IMR-90 (cell line): ENCODE data around the gene PRMT2. TPM values are rescaled to one million over a fixed set of nuclear protein-coding genes. Genes with fewer than 3 reads are reported as not detected.

ENCODE experiments used
- ATAC-seq: fragments of 200-7000 bp; cut with Tn5 transposase; 2 replicates; pipeline ENCODE4 v1.9.1; 2020; ENCODE audit warnings: low read depth, mild to moderate bottlenecking, moderate library complexity
- BruUV-seq: library from RNA; stranded (reverse); fragments of 400-500 nt; replicated peaks from 2 replicates; lab custom pipeline; 2021; lab: Mats Ljungman, UMichigan
- CTCF ChIA-PET: fragments of 300-600 bp; formaldehyde crosslinking; extraction: SDS; loops from one replicate; lab custom pipeline; 2021; ENCODE audit warnings: antibody characterized with exemption; lab: Yijun Ruan, JAX
- POLR2A ChIA-PET: fragments of 300-600 bp; sonication (Branson Sonifier 250); formaldehyde crosslinking; loops from one replicate; lab custom pipeline; 2022; ENCODE audit warnings: antibody characterized with exemption; ENCODE audit not compliant: unreplicated experiment; lab: Charles Lee
- DNase-seq: peaks from one replicate; pipeline ENCODE4 v3.0.0; 2013
- H2AFZ ChIP-seq: replicated peaks from 2 replicates; pipeline ENCODE3; 2013; ENCODE audit warnings: low read length, mild to moderate bottlenecking; ENCODE audit not compliant: poor library complexity
- H2AK5ac ChIP-seq: 2 replicates; pipeline ENCODE4 v1.6.1; 2013; ENCODE audit warnings: low read depth, low read length, inconsistent platforms
- H2AK9ac ChIP-seq: replicated peaks from 2 replicates; pipeline ENCODE3; 2013; ENCODE audit warnings: mild to moderate bottlenecking, low read depth, low read length, moderate library complexity; ENCODE audit not compliant: poor library complexity
- H2BK120ac ChIP-seq: 2 replicates; pipeline ENCODE4 v1.6.1; 2013; ENCODE audit warnings: low read depth, low read length, inconsistent platforms
- H2BK15ac ChIP-seq: 3 replicates; pipeline ENCODE4 v1.6.1; 2013; ENCODE audit warnings: low read depth, low read length, inconsistent platforms
- H2BK20ac ChIP-seq: 2 replicates; pipeline ENCODE4 v1.6.1; 2013; ENCODE audit warnings: low read depth, mild to moderate bottlenecking, inconsistent platforms, low read length, moderate library complexity
- H2BK5ac ChIP-seq: 2 replicates; pipeline ENCODE4 v1.6.1; 2013; ENCODE audit warnings: mild to moderate bottlenecking, low read depth, low read length, inconsistent platforms; ENCODE audit not compliant: poor library complexity, severe bottlenecking
- H3K14ac ChIP-seq: replicated peaks from 2 replicates; pipeline ENCODE4 v1.6.1; 2013; ENCODE audit warnings: low read depth, low read length, inconsistent platforms
- H3K18ac ChIP-seq: 2 replicates; pipeline ENCODE4 v1.6.1; 2013; ENCODE audit warnings: low read depth, low read length, control low read depth
- H3K23ac ChIP-seq: 2 replicates; pipeline ENCODE4 v1.6.1; 2013; ENCODE audit warnings: low read depth, low read length, inconsistent platforms
- H3K27ac ChIP-seq: 2 replicates; pipeline ENCODE4 v1.5.1; 2013; ENCODE audit warnings: mild to moderate bottlenecking, control low read depth, low read length; ENCODE audit not compliant: insufficient read depth
- H3K27me3 ChIP-seq: 2 replicates; pipeline ENCODE4 v1.6.1; 2013; ENCODE audit warnings: low read length; ENCODE audit not compliant: control insufficient read depth, insufficient read depth
- H3K36me3 ChIP-seq: 2 replicates; pipeline ENCODE4 v1.6.1; 2013; ENCODE audit warnings: low read length, mixed read lengths; ENCODE audit not compliant: control insufficient read depth, insufficient read depth
- H3K4ac ChIP-seq: 2 replicates; pipeline ENCODE4 v1.6.1; 2013; ENCODE audit warnings: low read depth, low read length, inconsistent platforms
- H3K4me1 ChIP-seq: 2 replicates; pipeline ENCODE4 v1.6.1; 2013; ENCODE audit warnings: low read length, mixed read lengths; ENCODE audit not compliant: control insufficient read depth, insufficient read depth
- H3K4me2 ChIP-seq: 2 replicates; pipeline ENCODE4 v1.6.1; 2013; ENCODE audit warnings: low read depth, mild to moderate bottlenecking, control low read depth, low read length, moderate library complexity
- H3K4me3 ChIP-seq: 2 replicates; pipeline ENCODE4 v1.5.1; 2013; ENCODE audit warnings: low read depth, mild to moderate bottlenecking, control low read depth, low read length, moderate library complexity; ENCODE audit not compliant: insufficient read depth
- H3K56ac ChIP-seq: 2 replicates; pipeline ENCODE4 v1.6.1; 2013; ENCODE audit warnings: low read length, inconsistent platforms; ENCODE audit not compliant: insufficient read depth; ENCODE audit errors: extremely low read depth
- H3K79me1 ChIP-seq, 2 experiments: 2 replicates each; pipeline ENCODE4 v1.6.1; 2013; ENCODE audit warnings: low read length in 2 of 2, inconsistent platforms in 1 of 2, low read depth in 1 of 2
- H3K9ac ChIP-seq: 2 replicates; pipeline ENCODE4 v1.6.1; 2013; ENCODE audit warnings: low read depth, low read length, control low read depth
- H3K9me1 ChIP-seq: 2 replicates; pipeline ENCODE4 v1.6.1; 2013; ENCODE audit warnings: low read length, inconsistent platforms; ENCODE audit not compliant: insufficient read depth
- H3K9me3 ChIP-seq: 2 replicates; pipeline ENCODE4 v1.6.1; 2013; ENCODE audit warnings: low read length; ENCODE audit not compliant: control insufficient read depth, insufficient read depth
- H4K20me1 ChIP-seq: 2 replicates; pipeline ENCODE4 v1.6.1; 2013; ENCODE audit warnings: low read length, inconsistent platforms; ENCODE audit not compliant: insufficient read depth
- H4K5ac ChIP-seq: 2 replicates; pipeline ENCODE4 v1.6.1; 2013; ENCODE audit warnings: mild to moderate bottlenecking, low read depth, low read length, control low read depth
- H4K8ac ChIP-seq, 2 experiments: 2 replicates each; pipeline ENCODE4 v1.6.1; 2013; ENCODE audit warnings: low read depth in 2 of 2, low read length in 2 of 2, control low read depth in 1 of 2, inconsistent platforms in 1 of 2
- H4K91ac ChIP-seq: 2 replicates; pipeline ENCODE4 v1.6.1; 2013; ENCODE audit warnings: low read depth, low read length, inconsistent platforms; ENCODE audit not compliant: insufficient read depth
- CTCF ChIP-seq: conservative IDR thresholded peaks from 2 replicates; pipeline ENCODE4 v1.5.1; 2012; ENCODE audit warnings: mild to moderate bottlenecking, low read depth, low read length, improper control_type of control experiment
- FOS ChIP-seq: fragments of 150-350 bp; IDR thresholded peaks from 2 replicates; pipeline ENCODE4 v1.6.1; 2016; ENCODE audit warnings: low read depth, low read length
- NFE2L2 ChIP-seq: fragments of 150-350 bp; IDR thresholded peaks from 2 replicates; pipeline ENCODE4 v1.6.1; 2016; ENCODE audit warnings: low read depth, mild to moderate bottlenecking, low read length
- RAD21 ChIP-seq: IDR thresholded peaks from 2 replicates; pipeline ENCODE4 v1.6.1; 2012; ENCODE audit warnings: low read length, improper control_type of control experiment
- RFX5 ChIP-seq: IDR thresholded peaks from 2 replicates; pipeline ENCODE4 v1.8.0; 2012; ENCODE audit warnings: low read depth, mild to moderate bottlenecking, low read length, moderate library complexity
- SMC3 ChIP-seq: fragments of 150-350 bp; IDR thresholded peaks from 2 replicates; pipeline ENCODE4 v1.6.1; 2016; ENCODE audit warnings: low read depth, mild to moderate bottlenecking, antibody characterized with exemption, low read length, moderate library complexity
- WGBS, 2 experiments: methylation state at CpG; one replicate each; pipeline versions ENCODE4 v1.1.5 to v1.1.7; 2013; ENCODE audit warnings: missing lambda C conversion rate in 2 of 2; ENCODE audit not compliant: insufficient read length in 1 of 2; ENCODE audit errors: extremely low coverage in 2 of 2; 5-methylcytosine and 5-hydroxymethylcytosine counted together
- dilution Hi-C: fragments of 300-500 bp; cut with HindIII; formaldehyde crosslinking; loops from one replicate; pipeline ENCODE4 v1.14.3; 2018; ENCODE audit warnings: low sequenced_read_pairs; ENCODE audit not compliant: unreplicated experiment
- in situ Hi-C: fragments of 300-500 bp; cut with MboI; formaldehyde crosslinking; loops from 3 replicates; pipeline ENCODE4 v1.14.3; 2019; ENCODE audit warnings: low sequenced_read_pairs, inconsistent platforms, mixed read lengths
- intact Hi-C: fragments of 100-400 bp; cut with micrococcal nuclease; formaldehyde crosslinking; loops from 2 replicates; pipeline ENCODE4 v1.10.0; 2022
- polyA plus RNA-seq, 3 experiments: library from polyadenylated mRNA; depleted of rRNA; stranded (reverse); fragments of >200 nt; gene quantifications; 2 replicates each; pipeline ENCODE4 v1.2.3, GENCODE V29; 2012; ENCODE audit warnings: low replicate concordance in 1 of 3
- total RNA-seq: library from RNA; depleted of rRNA; stranded (reverse); fragments of >200 nt; gene quantifications from 2 replicates; pipeline ENCODE4 v1.2.3, GENCODE V29; 2012

Gene PRMT2
- total and polyA plus RNA-seq, 2 of the 4 experiments (the other 2 are of a cell fraction) = 126 to 159 TPM

DNA sequence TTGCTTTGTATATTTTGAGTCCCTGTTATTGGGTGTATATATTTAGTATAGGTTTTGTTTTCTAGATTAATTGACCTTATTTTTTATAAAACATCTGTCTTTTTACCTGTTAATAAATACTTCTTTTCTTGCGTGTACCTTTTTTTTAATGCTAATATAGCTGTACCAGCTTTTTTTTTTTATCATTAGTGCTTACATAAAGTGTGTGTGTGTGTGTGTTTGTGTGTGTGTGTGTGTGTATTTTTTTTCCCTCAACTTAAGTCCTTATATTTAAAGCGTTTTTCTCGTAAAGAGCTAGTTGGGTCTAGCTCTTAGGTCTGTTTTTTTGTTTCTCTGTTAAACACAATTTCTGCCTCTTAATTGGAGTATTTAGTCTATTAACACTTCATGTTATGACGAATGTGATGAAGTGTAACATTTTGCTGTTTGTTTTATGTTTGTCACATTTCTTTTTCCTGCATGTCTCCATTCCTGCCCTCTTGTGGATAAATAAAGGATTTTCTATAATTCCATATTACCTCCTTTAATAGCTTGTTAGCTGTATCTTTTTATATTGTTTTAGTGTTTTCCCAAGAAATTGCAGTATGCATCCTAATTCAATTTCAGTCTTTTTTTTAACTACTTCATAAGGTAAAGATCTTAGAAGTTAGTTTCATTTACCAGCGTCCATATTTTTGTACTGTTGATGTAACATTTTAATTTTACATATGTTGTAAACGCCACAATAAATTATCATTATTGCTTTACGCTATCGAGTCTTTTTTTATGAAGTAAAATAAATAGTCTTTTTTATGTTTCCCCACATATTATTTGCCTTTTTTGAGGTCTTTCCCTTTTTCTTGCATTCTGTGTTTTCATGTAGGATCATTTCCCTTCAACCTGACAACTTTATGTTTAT, 4.3 kb downstream of the PRMT2 start:
- ChIA-PET CTCF (interaction anchor here (0.6 to 1.2 kb wide), 6 partner anchors 11 to 232 kb away, joined by 3 to 4 read pairs (median 3); no protein-coding TSS in a partner anchor), POLR2A (no interaction called here)
- DNase-seq = peak; percentile 16
- no peak overlapping the region for H3K18ac ChIP-seq
- no peak overlapping the region for H2AFZ ChIP-seq
- BruUV-seq = no TSS peak
- no peak overlapping the region for H4K8ac ChIP-seq
- peaks cover 27% of the 10 kb centered on the region for H3K36me3 ChIP-seq
- H3K27ac ChIP-seq = no peak overlapping the region
- no peak overlapping the region for H3K4ac ChIP-seq
- H3K9ac ChIP-seq = no peak overlapping the region
- H2AK5ac ChIP-seq = no peak overlapping the region
- no peak overlapping the region for H2AK9ac ChIP-seq
- H3K56ac ChIP-seq = no peak overlapping the region
- H3K27me3 ChIP-seq = no peaks in the 10 kb centered on the region
- H3K4me1 ChIP-seq = peaks cover 2% of the 10 kb centered on the region
- H3K4me2 ChIP-seq = no peak overlapping the region
- no peak overlapping the region for H3K14ac ChIP-seq
- H2BK5ac ChIP-seq = no peak overlapping the region
- TF ChIP-seq NFE2L2 (no peak), RFX5 (no peak), SMC3 (peak; percentile 48; the same call in 1 of the 2 replicates), CTCF (peak; percentile 40), RAD21 (peak; percentile 40), FOS (no peak)
- no peak overlapping the region for H2BK120ac ChIP-seq
- WGBS, 2 experiments = no CpG with 5 or more reads among the region's 8 CpGs
- dilution Hi-C loops = no loop called here
- no peak overlapping the region for H4K5ac ChIP-seq
- in situ Hi-C loops = no loop called here
- peaks cover 35 to 59% of the 10 kb centered on the region in 2 experiments for H3K79me1 ChIP-seq
- H2BK20ac ChIP-seq = no peak overlapping the region
- no peak for ATAC-seq
- H3K23ac ChIP-seq = no peak overlapping the region
- H3K4me3 ChIP-seq = no peak overlapping the region
- peaks cover 12% of the 10 kb centered on the region for H3K9me1 ChIP-seq
- no peak overlapping the region for H4K91ac ChIP-seq
- no peaks in the 10 kb centered on the region for H3K9me3 ChIP-seq
- intact Hi-C loops = no loop called here
- H4K20me1 ChIP-seq = peaks cover 37% of the 10 kb centered on the region
- H2BK15ac ChIP-seq = no peak overlapping the region
